Esophagus squamous epithelium (tissue), 4 donors: Measurements from ENCODE around the gene RSF1.

Experiments
- POLR2A ChIP-seq, 4 donors: fragments of 450-650 bp; IDR thresholded peaks; one replicate each; pipeline ENCODE4 v1.6.1; 2017; ENCODE audit warnings: antibody characterized with exemption in 4 of 4, mild to moderate bottlenecking in 4 of 4, moderate library complexity in 3 of 4
- TF ChIP-seq, protein P1 (sequence below), 6 experiments: fragments of 450-650 bp in 4 of 6; fragments of 200-600 bp in 2 of 6; sonication (generic) in 2 of 6; IDR thresholded peaks; one replicate each; pipeline ENCODE4 v1.5.1; 2016 to 2019; ENCODE audit warnings: antibody characterized with exemption in 6 of 6, mild to moderate bottlenecking in 4 of 6, moderate library complexity in 4 of 6

GRCh38 chr11:77668760-77669159 lies 151.8 kb downstream of the RSF1 start:
- TF ChIP-seq, protein P1, sequence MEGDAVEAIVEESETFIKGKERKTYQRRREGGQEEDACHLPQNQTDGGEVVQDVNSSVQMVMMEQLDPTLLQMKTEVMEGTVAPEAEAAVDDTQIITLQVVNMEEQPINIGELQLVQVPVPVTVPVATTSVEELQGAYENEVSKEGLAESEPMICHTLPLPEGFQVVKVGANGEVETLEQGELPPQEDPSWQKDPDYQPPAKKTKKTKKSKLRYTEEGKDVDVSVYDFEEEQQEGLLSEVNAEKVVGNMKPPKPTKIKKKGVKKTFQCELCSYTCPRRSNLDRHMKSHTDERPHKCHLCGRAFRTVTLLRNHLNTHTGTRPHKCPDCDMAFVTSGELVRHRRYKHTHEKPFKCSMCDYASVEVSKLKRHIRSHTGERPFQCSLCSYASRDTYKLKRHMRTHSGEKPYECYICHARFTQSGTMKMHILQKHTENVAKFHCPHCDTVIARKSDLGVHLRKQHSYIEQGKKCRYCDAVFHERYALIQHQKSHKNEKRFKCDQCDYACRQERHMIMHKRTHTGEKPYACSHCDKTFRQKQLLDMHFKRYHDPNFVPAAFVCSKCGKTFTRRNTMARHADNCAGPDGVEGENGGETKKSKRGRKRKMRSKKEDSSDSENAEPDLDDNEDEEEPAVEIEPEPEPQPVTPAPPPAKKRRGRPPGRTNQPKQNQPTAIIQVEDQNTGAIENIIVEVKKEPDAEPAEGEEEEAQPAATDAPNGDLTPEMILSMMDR (IDR thresholded peaks at IDR 0.05) = no peak
- no peak for TF ChIP-seq POLR2A (IDR thresholded peaks at IDR 0.05)
